GM23338 (cell line): Measurements from ENCODE around the gene RSPO1. TPM values are rescaled to one million over a fixed set of nuclear protein-coding genes. Genes with fewer than 3 reads are reported as not detected.

Experiments
- ATAC-seq: fragments of 200-7000 bp; cut with Tn5 transposase; 3 replicates; pipeline ENCODE4 v1.9.1; 2020
- DNase-seq: peaks from one replicate; pipeline ENCODE4 v3.0.0-alpha.2; 2015; ENCODE audit warnings: low spot score
- H2AFZ ChIP-seq: fragments of 200-600 bp; sonication (generic); 2 replicates; pipeline ENCODE4 v1.8.0; 2016; ENCODE audit warnings: antibody characterized with exemption, mild to moderate bottlenecking, moderate library complexity
- H3F3A ChIP-seq: fragments of 200-600 bp; sonication (generic); replicated peaks from 2 replicates; pipeline ENCODE4 v1.8.0; 2017; ENCODE audit warnings: antibody characterized with exemption, mixed run types, low read depth
- H3K27ac ChIP-seq: fragments of 200-600 bp; sonication (generic); 2 replicates; pipeline ENCODE4 v1.6.1; 2016; ENCODE audit warnings: low read depth
- H3K27me3 ChIP-seq: fragments of 200-600 bp; sonication (generic); 2 replicates; pipeline ENCODE4 v1.8.0; 2016; ENCODE audit warnings: mild to moderate bottlenecking, mixed run types, moderate library complexity; ENCODE audit not compliant: insufficient read depth
- H3K36me3 ChIP-seq: fragments of 200-600 bp; sonication (generic); 2 replicates; pipeline ENCODE4 v1.8.0; 2016; ENCODE audit warnings: mild to moderate bottlenecking; ENCODE audit not compliant: insufficient read depth
- H3K4me1 ChIP-seq: fragments of 200-600 bp; sonication (generic); 2 replicates; pipeline ENCODE4 v1.8.0; 2016; ENCODE audit warnings: mild to moderate bottlenecking, moderate library complexity; ENCODE audit not compliant: insufficient read depth
- H3K4me2 ChIP-seq: fragments of 200-600 bp; sonication (generic); 2 replicates; pipeline ENCODE4 v1.7.1; 2017; ENCODE audit warnings: mixed run types
- H3K4me3 ChIP-seq: fragments of 200-600 bp; sonication (generic); 2 replicates; pipeline ENCODE4 v1.6.1; 2016; ENCODE audit warnings: mixed run types
- H3K79me2 ChIP-seq: fragments of 200-600 bp; sonication (generic); replicated peaks from 2 replicates; pipeline ENCODE4 v1.8.0; 2017; ENCODE audit warnings: mild to moderate bottlenecking; ENCODE audit not compliant: insufficient read depth
- H3K9me2 ChIP-seq: fragments of 200-600 bp; sonication (generic); 2 replicates; pipeline ENCODE4 v1.8.0; 2017; ENCODE audit not compliant: insufficient read depth
- H4K20me1 ChIP-seq: fragments of 200-600 bp; sonication (generic); replicated peaks from 2 replicates; pipeline ENCODE4 v1.8.0; 2017; ENCODE audit warnings: mild to moderate bottlenecking; ENCODE audit not compliant: insufficient read depth
- H3K27ac Mint-ChIP-seq: 2 replicates; pipeline ENCODE4 v1.8.0; 2020; ENCODE audit warnings: inconsistent platforms, mild to moderate bottlenecking, moderate library complexity, mixed read lengths
- H3K27me3 Mint-ChIP-seq: 3 replicates; pipeline ENCODE4 v1.8.0; 2022; ENCODE audit warnings: low read depth, mild to moderate bottlenecking, moderate library complexity, mixed read lengths, inconsistent platforms; ENCODE audit not compliant: insufficient read depth, poor library complexity
- H3K36me3 Mint-ChIP-seq: 3 replicates; pipeline ENCODE4 v1.8.0; 2021; ENCODE audit warnings: low read depth, mild to moderate bottlenecking, inconsistent platforms, moderate library complexity, mixed read lengths
- H3K4me1 Mint-ChIP-seq: 3 replicates; pipeline ENCODE4 v1.8.0; 2020; ENCODE audit warnings: mild to moderate bottlenecking, inconsistent platforms, mixed read lengths
- H3K4me3 Mint-ChIP-seq: 3 replicates; pipeline ENCODE4 v1.8.0; 2021; ENCODE audit warnings: moderate library complexity, mild to moderate bottlenecking, inconsistent platforms, mixed read lengths
- H3K9me3 Mint-ChIP-seq: 3 replicates; pipeline ENCODE4 v1.8.0; 2020; ENCODE audit warnings: moderate library complexity, mild to moderate bottlenecking, inconsistent platforms, mixed read lengths
- CREB1 ChIP-seq: fragments of 250-450 bp; sonication (Bioruptor Pico); IDR thresholded peaks from 2 replicates; pipeline ENCODE4 v1.5.0; 2020; ENCODE audit warnings: low read depth, mild to moderate bottlenecking, moderate library complexity
- EZH2 ChIP-seq: fragments of 200-600 bp; sonication (generic); IDR thresholded peaks from one replicate; pipeline ENCODE4 v1.8.0; 2017; ENCODE audit warnings: antibody characterized with exemption, mild to moderate bottlenecking, low read depth; ENCODE audit not compliant: unreplicated experiment
- EZH2phosphoT487 ChIP-seq: fragments of 200-600 bp; sonication (generic); IDR thresholded peaks from one replicate; pipeline ENCODE4 v1.8.1; 2018; ENCODE audit warnings: antibody characterized with exemption; ENCODE audit not compliant: unreplicated experiment
- JUNB ChIP-seq: IDR thresholded peaks from one replicate; pipeline ENCODE4 v1.6.1; 2016; ENCODE audit warnings: antibody characterized with exemption; ENCODE audit not compliant: unreplicated experiment
- NANOG ChIP-seq: IDR thresholded peaks from 2 replicates; pipeline ENCODE4 v1.6.1; 2016; ENCODE audit warnings: antibody characterized with exemption, borderline replicate concordance
- POLR2AphosphoS5 ChIP-seq: IDR thresholded peaks from 2 replicates; pipeline ENCODE4 v1.6.1; 2016; ENCODE audit warnings: antibody characterized with exemption, low read depth
- STAT1 ChIP-seq: IDR thresholded peaks from one replicate; pipeline ENCODE4 v1.6.1; 2016; ENCODE audit warnings: antibody characterized with exemption; ENCODE audit not compliant: unreplicated experiment
- ZNF114 ChIP-seq: fragments of 250-450 bp; sonication (Bioruptor Pico); IDR thresholded peaks from 2 replicates; pipeline ENCODE4 v1.5.0; 2020; ENCODE audit warnings: mild to moderate bottlenecking, moderate library complexity
- ZNF331 ChIP-seq: fragments of 250-450 bp; sonication (Bioruptor Pico); IDR thresholded peaks from 2 replicates; pipeline ENCODE4 v1.5.0; 2020; ENCODE audit warnings: low read depth, mild to moderate bottlenecking, moderate library complexity
- long read RNA-seq: library from polyadenylated mRNA; unstranded; transcript quantifications from one replicate; pipeline ENCODE4 v2.0.0, GENCODE V29; 2020; ENCODE audit not compliant: unreplicated experiment
- polyA plus RNA-seq: library from polyadenylated mRNA; unstranded; fragments of >200 nt; fragmentation: Nextera tagmentation; extraction: Ambion mirVana; gene quantifications from 2 replicates; pipeline ENCODE4 v1.2.1, GENCODE V29; 2016
- total RNA-seq: library from RNA; depleted of rRNA; stranded (reverse); fragments of >200 nt; shearing (Covaris generic); gene quantifications from 2 replicates; pipeline ENCODE4 v1.2.3, GENCODE V29; 2014; rRNA removed
- TF ChIP-seq, protein P1 (sequence below), 2 experiments: fragments of 200-600 bp in 1 of 2; sonication (generic) in 1 of 2; conservative IDR thresholded peaks; 2 replicates each; pipeline versions ENCODE4 v1.5.1 to v1.6.1; 2016 to 2017; ENCODE audit warnings: antibody characterized with exemption in 2 of 2, low read depth in 2 of 2, mild to moderate bottlenecking in 2 of 2, moderate library complexity in 1 of 2
- TF ChIP-seq, protein P2 (sequence below): IDR thresholded peaks from 2 replicates; pipeline ENCODE4 v1.6.1; 2016; ENCODE audit warnings: antibody characterized with exemption
- TF ChIP-seq, protein P3 (sequence below): IDR thresholded peaks from one replicate; pipeline ENCODE4 v1.6.1; 2018; ENCODE audit warnings: antibody characterized with exemption; ENCODE audit not compliant: unreplicated experiment

Gene RSPO1, protein sequence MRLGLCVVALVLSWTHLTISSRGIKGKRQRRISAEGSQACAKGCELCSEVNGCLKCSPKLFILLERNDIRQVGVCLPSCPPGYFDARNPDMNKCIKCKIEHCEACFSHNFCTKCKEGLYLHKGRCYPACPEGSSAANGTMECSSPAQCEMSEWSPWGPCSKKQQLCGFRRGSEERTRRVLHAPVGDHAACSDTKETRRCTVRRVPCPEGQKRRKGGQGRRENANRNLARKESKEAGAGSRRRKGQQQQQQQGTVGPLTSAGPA
- total RNA-seq: 0.19 TPM in 1 of 2 replicates, not detected in the other
- 0.11 and 0.12 TPM in 2 replicates for polyA plus RNA-seq
- long read RNA-seq: 0 reads

DNA sequence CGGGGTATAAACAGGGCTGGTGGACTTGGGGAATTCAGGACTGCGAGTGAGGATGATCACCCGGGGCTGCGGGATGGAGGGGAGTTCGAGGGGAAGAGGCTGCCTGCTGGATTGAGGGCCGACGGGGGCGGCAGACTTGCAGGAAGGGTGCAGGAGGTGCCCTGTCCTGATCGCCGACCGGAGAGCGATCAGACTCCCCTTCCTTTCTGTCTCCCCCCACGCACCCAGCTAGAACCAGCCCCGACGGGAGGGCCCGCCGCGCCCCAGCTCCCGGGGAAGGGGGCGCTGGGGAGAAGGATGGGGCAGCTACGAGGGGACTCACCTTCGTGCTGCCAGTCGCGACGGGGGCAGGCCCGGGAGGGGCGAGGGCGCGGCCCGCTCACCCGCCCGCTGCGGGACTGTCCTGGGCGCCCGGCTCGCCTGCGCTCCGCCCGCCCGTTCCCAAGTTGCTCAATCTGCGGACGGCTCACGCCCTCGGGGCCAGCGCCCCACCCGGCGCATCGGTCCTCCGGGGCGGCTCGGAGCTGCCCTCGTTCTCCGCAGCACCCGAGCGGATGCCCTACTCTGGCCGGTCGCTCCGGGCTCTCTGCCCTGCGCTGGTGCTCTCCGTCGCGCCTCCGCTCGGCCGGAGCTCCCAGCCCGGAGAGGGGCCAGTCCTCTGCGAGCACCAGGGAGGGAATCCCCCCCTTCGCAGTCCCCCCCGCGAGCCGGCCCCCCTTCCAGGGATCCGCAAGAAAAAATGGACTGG, at the start of gene RSPO1:
Gene RSPO1 (minus strand): TSS at position 649 of the 748 bp plus-strand sequence. CDS start 5,231 bp downstream, outside the sequence.
- H3K36me3 Mint-ChIP-seq: no peaks in the 10 kb centered on the region
- Histone ChIP-seq H3F3A (no peaks in the 10 kb centered on the region), H3K79me2 (no peaks in the 10 kb centered on the region), H3K27ac (no peak within 1 kb of the TSS), H2AFZ (peak within 1 kb of the TSS; percentile 81), H3K4me3 (peak within 1 kb of the TSS; percentile 57), H3K9me2 (no peaks in the 10 kb centered on the region), H4K20me1 (no peaks in the 10 kb centered on the region; the same call in none of the 2 replicates), H3K27me3 (peaks cover 100% of the 10 kb centered on the region), H3K4me1 (peaks cover 11% of the 10 kb centered on the region; the same call in 1 of the 2 replicates), H3K4me2 (peak within 1 kb of the TSS; percentile 79), H3K36me3 (no peaks in the 10 kb centered on the region)
- H3K4me1 Mint-ChIP-seq: peaks cover 14% of the 10 kb centered on the region; the same call in 2 of the 3 replicates
- H3K9me3 Mint-ChIP-seq: no peaks in the 10 kb centered on the region
- peak; percentile 57 for ATAC-seq
- H3K27ac Mint-ChIP-seq: no peak within 1 kb of the TSS
- peak within 1 kb of the TSS; percentile 67 for H3K4me3 Mint-ChIP-seq
- peaks cover 85% of the 10 kb centered on the region for H3K27me3 Mint-ChIP-seq
- DNase-seq: peak; percentile 46
- TF ChIP-seq JUNB: no peak
- peak; percentile 32 for TF ChIP-seq EZH2
- TF ChIP-seq STAT1: no peak
- TF ChIP-seq, protein P1, sequence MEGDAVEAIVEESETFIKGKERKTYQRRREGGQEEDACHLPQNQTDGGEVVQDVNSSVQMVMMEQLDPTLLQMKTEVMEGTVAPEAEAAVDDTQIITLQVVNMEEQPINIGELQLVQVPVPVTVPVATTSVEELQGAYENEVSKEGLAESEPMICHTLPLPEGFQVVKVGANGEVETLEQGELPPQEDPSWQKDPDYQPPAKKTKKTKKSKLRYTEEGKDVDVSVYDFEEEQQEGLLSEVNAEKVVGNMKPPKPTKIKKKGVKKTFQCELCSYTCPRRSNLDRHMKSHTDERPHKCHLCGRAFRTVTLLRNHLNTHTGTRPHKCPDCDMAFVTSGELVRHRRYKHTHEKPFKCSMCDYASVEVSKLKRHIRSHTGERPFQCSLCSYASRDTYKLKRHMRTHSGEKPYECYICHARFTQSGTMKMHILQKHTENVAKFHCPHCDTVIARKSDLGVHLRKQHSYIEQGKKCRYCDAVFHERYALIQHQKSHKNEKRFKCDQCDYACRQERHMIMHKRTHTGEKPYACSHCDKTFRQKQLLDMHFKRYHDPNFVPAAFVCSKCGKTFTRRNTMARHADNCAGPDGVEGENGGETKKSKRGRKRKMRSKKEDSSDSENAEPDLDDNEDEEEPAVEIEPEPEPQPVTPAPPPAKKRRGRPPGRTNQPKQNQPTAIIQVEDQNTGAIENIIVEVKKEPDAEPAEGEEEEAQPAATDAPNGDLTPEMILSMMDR (conservative IDR thresholded peaks at IDR 0.05; ENCODE audit: low read depth in 2 of 2): no peak
- TF ChIP-seq ZNF114: no peak
- TF ChIP-seq, protein P2, sequence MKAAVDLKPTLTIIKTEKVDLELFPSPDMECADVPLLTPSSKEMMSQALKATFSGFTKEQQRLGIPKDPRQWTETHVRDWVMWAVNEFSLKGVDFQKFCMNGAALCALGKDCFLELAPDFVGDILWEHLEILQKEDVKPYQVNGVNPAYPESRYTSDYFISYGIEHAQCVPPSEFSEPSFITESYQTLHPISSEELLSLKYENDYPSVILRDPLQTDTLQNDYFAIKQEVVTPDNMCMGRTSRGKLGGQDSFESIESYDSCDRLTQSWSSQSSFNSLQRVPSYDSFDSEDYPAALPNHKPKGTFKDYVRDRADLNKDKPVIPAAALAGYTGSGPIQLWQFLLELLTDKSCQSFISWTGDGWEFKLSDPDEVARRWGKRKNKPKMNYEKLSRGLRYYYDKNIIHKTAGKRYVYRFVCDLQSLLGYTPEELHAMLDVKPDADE: no peak
- TF ChIP-seq ZNF331 (CRISPR knock-in tag): no peak
- no peak for TF ChIP-seq NANOG
- TF ChIP-seq POLR2AphosphoS5: no peak
- TF ChIP-seq, protein P3, sequence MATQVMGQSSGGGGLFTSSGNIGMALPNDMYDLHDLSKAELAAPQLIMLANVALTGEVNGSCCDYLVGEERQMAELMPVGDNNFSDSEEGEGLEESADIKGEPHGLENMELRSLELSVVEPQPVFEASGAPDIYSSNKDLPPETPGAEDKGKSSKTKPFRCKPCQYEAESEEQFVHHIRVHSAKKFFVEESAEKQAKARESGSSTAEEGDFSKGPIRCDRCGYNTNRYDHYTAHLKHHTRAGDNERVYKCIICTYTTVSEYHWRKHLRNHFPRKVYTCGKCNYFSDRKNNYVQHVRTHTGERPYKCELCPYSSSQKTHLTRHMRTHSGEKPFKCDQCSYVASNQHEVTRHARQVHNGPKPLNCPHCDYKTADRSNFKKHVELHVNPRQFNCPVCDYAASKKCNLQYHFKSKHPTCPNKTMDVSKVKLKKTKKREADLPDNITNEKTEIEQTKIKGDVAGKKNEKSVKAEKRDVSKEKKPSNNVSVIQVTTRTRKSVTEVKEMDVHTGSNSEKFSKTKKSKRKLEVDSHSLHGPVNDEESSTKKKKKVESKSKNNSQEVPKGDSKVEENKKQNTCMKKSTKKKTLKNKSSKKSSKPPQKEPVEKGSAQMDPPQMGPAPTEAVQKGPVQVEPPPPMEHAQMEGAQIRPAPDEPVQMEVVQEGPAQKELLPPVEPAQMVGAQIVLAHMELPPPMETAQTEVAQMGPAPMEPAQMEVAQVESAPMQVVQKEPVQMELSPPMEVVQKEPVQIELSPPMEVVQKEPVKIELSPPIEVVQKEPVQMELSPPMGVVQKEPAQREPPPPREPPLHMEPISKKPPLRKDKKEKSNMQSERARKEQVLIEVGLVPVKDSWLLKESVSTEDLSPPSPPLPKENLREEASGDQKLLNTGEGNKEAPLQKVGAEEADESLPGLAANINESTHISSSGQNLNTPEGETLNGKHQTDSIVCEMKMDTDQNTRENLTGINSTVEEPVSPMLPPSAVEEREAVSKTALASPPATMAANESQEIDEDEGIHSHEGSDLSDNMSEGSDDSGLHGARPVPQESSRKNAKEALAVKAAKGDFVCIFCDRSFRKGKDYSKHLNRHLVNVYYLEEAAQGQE: no peak
- no peak for TF ChIP-seq CREB1 (CRISPR knock-in tag)
- peak; percentile 69 for TF ChIP-seq EZH2phosphoT487
